HG02943 (cell line): Measurements from ENCODE around the gene PPP1R15B.

Experiments
- ATAC-seq: cut with Tn5 transposase; IDR thresholded peaks from one replicate; pipeline ENCODE4 v1.9.1; 2021; ENCODE audit warnings: mild to moderate bottlenecking, low read depth, moderate library complexity; ENCODE audit not compliant: unreplicated experiment

Gene PPP1R15B

DNA sequence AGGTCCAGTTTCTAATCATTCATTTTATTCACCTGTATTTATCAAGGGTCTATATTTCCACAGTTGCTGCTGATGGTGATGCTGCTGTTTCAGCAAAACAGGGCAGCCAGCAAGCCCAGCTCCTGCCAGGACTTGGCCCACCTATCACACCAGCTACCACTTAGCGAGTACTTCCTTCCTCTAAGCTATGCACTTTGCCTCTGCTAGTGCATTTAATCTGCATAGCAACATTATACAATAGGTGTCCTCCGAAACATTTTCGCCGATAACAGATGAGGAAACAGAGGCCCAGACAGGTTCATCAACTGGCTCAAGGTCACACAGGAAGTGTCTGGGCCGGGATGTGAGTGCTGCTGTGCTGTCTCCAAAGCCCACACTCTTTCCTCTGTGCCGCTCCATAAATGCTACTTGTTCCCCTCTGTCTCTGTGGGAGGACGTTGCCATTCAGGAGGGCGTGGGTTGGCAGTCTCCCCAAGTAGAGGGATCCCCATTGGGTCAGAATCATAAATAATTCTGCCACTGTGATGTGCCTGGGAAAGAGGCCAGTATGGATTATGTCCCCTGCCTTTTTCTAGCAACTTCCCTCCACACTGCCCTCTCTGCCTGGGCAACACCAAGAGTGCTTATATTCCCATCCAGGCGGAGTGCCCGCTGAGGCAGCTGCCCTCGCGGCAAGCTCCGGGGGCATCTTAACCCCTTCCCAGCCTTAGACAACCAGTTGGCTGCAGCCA, 42.5 kb downstream of the PPP1R15B start:
- ATAC-seq: no peak

DNA sequence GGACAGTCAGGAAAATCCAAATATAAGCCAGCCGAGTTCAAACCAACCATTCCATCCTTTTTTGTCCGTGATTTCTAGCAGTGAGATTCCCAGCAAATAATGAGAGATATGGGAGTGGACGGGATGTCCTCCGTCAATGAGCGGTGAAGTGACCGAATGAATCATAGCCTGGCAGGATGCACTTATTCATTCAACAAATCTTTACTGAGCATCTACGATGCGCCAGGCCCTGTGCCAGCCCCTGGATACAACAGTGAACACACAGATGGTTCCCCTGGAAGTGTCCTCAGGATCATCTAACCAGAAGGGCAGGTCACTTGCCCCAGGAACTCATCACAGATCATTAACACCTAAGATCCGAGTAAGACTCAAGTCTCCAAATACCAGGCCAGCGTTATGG, 43.7 kb downstream of the PPP1R15B start:
- no peak for ATAC-seq

DNA sequence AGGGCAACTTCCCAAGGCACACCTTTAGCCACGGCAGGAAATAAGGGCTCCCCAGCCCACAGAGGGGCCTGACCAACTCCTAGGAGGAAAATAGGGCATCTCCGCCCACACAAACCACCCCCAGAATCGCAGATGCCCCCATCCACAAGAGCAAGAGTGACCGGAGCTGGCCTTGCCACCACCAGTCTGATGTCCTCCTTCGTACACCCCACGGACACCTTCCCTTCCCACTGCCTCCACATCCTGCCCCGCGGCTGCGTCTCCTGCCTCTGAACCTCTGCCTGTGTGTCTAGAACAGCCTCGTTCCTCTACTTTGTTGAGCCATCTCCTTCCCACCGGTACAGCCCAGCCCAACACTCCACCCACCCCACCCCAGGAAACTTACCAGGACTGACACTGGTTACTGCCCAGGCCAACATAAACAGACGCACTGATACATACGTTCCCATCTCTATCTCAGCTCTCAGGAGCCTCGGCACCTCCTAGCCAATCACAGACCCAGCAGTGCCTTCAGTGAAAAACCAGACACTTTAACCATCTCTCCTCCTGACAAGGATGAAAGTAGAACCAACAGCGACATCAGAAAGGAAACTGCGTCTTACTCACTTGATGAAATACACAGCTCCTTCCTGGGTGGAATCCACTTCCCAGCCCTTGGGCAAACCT, 44.3 kb downstream of the PPP1R15B start:
- no peak for ATAC-seq

GRCh38 chr1:204366759-204367158, 44.9 kb downstream of the PPP1R15B start:
- ATAC-seq: no peak

DNA sequence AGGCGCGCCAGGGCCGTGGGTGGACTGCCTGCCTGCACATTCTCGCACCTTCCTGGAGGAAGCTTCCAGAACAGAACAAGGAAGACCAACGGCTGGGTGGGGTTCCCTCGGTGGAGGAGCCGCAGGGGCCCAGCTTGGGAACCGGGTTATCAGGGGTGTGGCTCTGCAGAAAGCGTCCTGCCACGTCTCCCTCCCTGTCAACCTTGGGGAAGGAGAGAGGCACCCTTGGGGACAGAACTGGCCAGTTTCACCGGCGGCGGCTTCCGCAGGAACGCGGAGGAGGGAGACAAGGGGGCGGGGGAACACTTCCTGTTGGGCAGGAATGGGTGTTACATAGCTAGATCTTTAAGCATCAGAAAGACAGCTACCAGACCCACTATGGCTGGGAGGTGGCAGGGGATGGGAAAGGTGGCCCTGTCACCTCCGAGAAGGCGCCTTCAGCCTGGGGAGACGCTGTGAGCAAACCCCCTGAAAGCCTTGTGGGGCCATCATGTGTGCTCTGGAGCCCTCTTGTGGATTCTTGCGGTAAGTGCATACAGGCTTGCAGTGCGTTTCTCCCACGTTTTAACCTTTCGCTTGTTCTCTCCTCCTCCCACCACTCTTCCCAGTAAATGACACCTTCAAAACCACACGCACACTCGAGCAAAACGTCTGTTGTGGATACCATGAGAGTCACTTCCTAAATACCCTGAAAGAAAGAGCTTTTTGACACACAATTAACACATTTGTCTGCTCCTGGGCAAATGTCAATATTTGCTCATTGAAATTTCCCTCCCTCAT, 48.1 kb downstream of the PPP1R15B start:
- no peak for ATAC-seq

DNA sequence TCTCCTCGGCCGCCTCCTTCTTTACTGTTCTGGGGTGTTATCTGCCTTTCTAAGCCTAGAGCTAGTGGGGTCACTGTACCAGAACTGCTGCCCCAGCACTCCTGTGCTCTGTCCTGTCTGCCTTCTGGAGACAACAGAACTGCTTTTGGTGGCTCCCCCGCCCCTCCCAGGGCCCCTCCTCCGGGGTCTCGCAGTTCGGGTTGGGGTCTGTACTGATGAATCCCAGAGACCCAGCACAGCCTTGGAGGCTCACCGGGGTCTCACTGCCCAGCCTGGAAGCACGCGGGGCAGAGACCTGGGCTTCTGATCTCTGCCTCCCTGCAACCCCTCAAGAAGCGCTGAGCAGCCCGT, 48.7 kb downstream of the PPP1R15B start:
- no peak for ATAC-seq

GRCh38 chr1:204361781-204362180, 49.8 kb downstream of the PPP1R15B start:
- ATAC-seq: no peak

DNA sequence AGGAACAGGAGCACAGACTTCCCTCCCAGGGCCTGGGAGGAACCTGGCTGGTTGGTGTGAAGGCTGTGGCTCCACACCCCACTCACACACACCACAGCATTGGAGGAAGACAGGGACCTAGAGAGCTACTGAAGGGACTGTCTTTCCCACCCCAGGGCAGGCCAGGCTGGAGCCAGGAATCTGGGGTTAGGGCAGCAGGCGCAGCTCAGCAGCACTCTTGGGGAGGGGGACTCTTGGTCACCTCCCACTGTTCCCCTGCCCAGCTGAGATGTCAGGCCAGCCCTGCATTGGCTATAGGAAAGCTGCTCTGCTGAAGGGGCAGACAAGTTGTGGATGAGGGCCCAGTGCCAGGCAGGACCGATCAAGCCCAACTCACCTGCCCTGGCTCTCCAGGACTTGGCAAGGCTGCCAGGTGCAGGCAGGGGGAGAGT, 50.3 kb downstream of the PPP1R15B start:
- ATAC-seq: no peak

DNA sequence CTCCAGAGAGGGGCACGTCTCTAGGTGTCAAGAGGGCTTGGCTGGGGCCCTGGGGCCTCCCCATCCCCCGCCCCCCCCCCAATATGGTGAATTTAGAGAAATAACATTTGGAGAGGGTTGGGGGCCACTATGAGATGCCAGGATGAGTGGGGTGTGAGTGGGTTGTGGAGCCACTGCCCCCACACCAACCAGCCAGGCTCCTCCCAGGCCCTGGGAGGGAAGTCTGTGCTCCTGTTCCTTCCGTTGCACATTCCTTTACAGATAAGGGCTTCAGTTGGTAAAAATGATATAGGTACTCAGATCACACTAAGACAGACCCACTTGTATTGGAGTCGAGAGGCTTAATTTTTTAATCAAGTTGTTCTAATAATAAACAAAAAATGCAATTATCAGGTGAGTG, 51.3 kb downstream of the PPP1R15B start:
- ATAC-seq: no peak

GRCh38 chr1:204359474-204360255, 52.0 kb downstream of the PPP1R15B start, which contains the start of gene PLEKHA6:
Gene PLEKHA6, minus strand, starts transcription at chr1:204359929. Its CDS starts 86,202 bp downstream, at chr1:204273727.
- ATAC-seq: no peak

- no peak for ATAC-seq
Observed at GRCh38 chr1:204359131-204359473, 52.5 kb downstream of the PPP1R15B start.

DNA sequence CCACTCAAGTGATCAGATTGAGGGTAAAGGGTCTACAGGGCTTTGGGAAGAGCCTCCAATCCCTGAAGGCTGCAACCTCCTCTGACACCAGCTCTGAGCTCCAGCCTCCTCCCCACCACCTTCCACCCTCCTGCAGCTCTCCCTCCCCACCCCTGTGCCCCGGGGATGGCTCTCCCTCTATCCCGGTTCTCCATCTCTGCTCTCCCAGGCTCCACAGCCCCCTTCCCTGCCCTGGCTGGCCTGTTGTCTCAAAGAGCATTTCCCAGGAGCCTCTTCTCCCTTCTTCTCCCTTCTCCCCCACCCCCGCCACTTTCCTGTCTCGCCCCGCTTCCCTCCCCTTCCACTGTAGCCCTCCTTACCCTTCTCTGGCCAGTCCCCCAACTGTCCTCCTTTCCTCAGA, 53.0 kb downstream of the PPP1R15B start:
- no peak for ATAC-seq

- ATAC-seq: no peak
Observed at GRCh38 chr1:204357551-204358490, 53.8 kb downstream of the PPP1R15B start.

- no peak for ATAC-seq
Observed at GRCh38 chr1:204356997-204357396, 54.6 kb downstream of the PPP1R15B start.

- no peak for ATAC-seq
Observed at GRCh38 chr1:204355913-204356312, 55.7 kb downstream of the PPP1R15B start.

GRCh38 chr1:204354579-204354978, 57.0 kb downstream of the PPP1R15B start:
- no peak for ATAC-seq
